ENCODE measurements around the gene FARP1.

DNA sequence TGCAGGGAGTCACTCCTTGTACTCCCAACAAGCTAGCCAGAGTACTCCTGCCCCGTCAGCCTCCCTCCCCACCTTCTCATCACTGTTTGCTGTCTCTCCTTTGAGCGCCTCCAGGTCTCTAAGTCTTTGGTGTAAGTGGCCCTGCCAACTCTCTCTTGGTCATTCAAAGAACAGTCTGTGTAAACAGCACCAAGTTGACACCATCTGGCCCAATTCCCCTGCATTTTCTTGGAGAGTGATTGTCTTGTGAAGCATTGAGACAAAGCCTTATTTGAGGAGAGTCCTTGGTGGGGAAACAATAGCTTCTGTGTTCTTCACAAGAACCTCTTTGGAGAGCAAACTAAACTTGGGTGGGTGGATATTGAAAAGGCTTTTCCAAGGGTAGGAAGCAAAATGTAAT lies 148.8 kb downstream of the FARP1 start:
- TF ChIP-seq NR2F1 (conservative IDR thresholded peaks at IDR 0.05) (no peak), YY1 (IDR thresholded peaks at IDR 0.05; ENCODE audit: low read depth, low read length) (no peak), NFIC (IDR thresholded peaks at IDR 0.05; ENCODE audit: low read depth, low read length) (no peak), HCFC1 (IDR thresholded peaks at IDR 0.05; ENCODE audit: low read length) (no peak), SMC3 (IDR thresholded peaks at IDR 0.05; ENCODE audit: borderline replicate concordance, low read length) (no peak), CHD2 (IDR thresholded peaks at IDR 0.05; ENCODE audit: borderline replicate concordance, low read depth, low read length) (no peak), RFX5 (IDR thresholded peaks at IDR 0.05; ENCODE audit: low read depth, low read length) (no peak), TAF1 (IDR thresholded peaks at IDR 0.05; ENCODE audit: borderline replicate concordance, low read depth, low read length) (no peak)
- TF ChIP-seq, protein P1, sequence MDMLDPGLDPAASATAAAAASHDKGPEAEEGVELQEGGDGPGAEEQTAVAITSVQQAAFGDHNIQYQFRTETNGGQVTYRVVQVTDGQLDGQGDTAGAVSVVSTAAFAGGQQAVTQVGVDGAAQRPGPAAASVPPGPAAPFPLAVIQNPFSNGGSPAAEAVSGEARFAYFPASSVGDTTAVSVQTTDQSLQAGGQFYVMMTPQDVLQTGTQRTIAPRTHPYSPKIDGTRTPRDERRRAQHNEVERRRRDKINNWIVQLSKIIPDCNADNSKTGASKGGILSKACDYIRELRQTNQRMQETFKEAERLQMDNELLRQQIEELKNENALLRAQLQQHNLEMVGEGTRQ (IDR thresholded peaks at IDR 0.05; ENCODE audit: borderline replicate concordance, low read depth, low read length) = no peak
- TF ChIP-seq, protein P2, sequence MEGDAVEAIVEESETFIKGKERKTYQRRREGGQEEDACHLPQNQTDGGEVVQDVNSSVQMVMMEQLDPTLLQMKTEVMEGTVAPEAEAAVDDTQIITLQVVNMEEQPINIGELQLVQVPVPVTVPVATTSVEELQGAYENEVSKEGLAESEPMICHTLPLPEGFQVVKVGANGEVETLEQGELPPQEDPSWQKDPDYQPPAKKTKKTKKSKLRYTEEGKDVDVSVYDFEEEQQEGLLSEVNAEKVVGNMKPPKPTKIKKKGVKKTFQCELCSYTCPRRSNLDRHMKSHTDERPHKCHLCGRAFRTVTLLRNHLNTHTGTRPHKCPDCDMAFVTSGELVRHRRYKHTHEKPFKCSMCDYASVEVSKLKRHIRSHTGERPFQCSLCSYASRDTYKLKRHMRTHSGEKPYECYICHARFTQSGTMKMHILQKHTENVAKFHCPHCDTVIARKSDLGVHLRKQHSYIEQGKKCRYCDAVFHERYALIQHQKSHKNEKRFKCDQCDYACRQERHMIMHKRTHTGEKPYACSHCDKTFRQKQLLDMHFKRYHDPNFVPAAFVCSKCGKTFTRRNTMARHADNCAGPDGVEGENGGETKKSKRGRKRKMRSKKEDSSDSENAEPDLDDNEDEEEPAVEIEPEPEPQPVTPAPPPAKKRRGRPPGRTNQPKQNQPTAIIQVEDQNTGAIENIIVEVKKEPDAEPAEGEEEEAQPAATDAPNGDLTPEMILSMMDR (IDR thresholded peaks at IDR 0.05 in 2 of 3, conservative IDR thresholded peaks at IDR 0.05 in 1 of 3; ENCODE audit: control insufficient read depth in 2 of 3, extremely low read depth in 1 of 3, insufficient read depth in 1 of 3, low read depth in 3 of 3, low read length in 3 of 3) = no peak
- TF ChIP-seq, protein P3, sequence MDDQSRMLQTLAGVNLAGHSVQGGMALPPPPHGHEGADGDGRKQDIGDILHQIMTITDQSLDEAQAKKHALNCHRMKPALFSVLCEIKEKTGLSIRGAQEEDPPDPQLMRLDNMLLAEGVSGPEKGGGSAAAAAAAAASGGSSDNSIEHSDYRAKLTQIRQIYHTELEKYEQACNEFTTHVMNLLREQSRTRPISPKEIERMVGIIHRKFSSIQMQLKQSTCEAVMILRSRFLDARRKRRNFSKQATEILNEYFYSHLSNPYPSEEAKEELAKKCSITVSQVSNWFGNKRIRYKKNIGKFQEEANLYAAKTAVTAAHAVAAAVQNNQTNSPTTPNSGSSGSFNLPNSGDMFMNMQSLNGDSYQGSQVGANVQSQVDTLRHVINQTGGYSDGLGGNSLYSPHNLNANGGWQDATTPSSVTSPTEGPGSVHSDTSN (IDR thresholded peaks at IDR 0.05; ENCODE audit: insufficient replicate concordance, low read depth, low read length) = no peak
